HepG2 (cell line): ENCODE results near the gene PEAK3. TPM values are rescaled to one million over a fixed set of nuclear protein-coding genes. Genes with fewer than 3 reads are reported as not detected.

Experiments
- ATF1 ChIP-seq: IDR thresholded peaks from 2 replicates; pipeline ENCODE4 v1.6.1; 2016; ENCODE audit warnings: mild to moderate bottlenecking, control low read depth
- ELK4 ChIP-seq: sonication (generic); formaldehyde crosslinking; IDR thresholded peaks from 2 replicates; pipeline ENCODE4 v1.9.0; 2021; ENCODE audit warnings: missing genetic modification reagents, borderline replicate concordance
- GZF1 ChIP-seq: sonication (generic); formaldehyde crosslinking; IDR thresholded peaks from 2 replicates; pipeline ENCODE4 v1.5.1; 2020; ENCODE audit warnings: mild to moderate bottlenecking, missing genetic modification reagents
- HMGXB4 ChIP-seq, 2 experiments: sonication (generic) in 1 of 2; formaldehyde crosslinking in 1 of 2; IDR thresholded peaks; 2 replicates each; pipeline versions ENCODE4 v1.4.0 to v1.6.1; 2018 to 2020; ENCODE audit warnings: missing genetic modification reagents in 2 of 2, borderline replicate concordance in 1 of 2, low read depth in 1 of 2, mild to moderate bottlenecking in 1 of 2, missing biosample characterization in 1 of 2
- IKZF5 ChIP-seq: IDR thresholded peaks from 2 replicates; pipeline ENCODE4 v1.6.1; 2018; ENCODE audit warnings: missing genetic modification reagents, mild to moderate bottlenecking, missing compliant biosample characterization
- ISX ChIP-seq: sonication (generic); formaldehyde crosslinking; conservative IDR thresholded peaks from 2 replicates; pipeline ENCODE4 v1.5.0; 2020; ENCODE audit warnings: missing genetic modification reagents
- KDM2A ChIP-seq: sonication (generic); formaldehyde crosslinking; IDR thresholded peaks from 2 replicates; pipeline ENCODE4 v1.4.0; 2020; ENCODE audit warnings: low read depth, missing genetic modification reagents, borderline replicate concordance
- TGIF2 ChIP-seq: IDR thresholded peaks from 2 replicates; pipeline ENCODE4 v1.6.1; 2016; ENCODE audit warnings: control low read depth, missing compliant biosample characterization
- USF2 ChIP-seq, 2 experiments: sonication (generic) in 1 of 2; formaldehyde crosslinking in 1 of 2; IDR thresholded peaks; 2 replicates each; pipeline versions ENCODE4 v1.5.1 to v1.6.1; 2011 to 2020; ENCODE audit warnings: borderline replicate concordance in 1 of 2, low read depth in 1 of 2, low read length in 1 of 2, mild to moderate bottlenecking in 1 of 2, missing genetic modification reagents in 1 of 2, moderate library complexity in 1 of 2
- ZBTB2 ChIP-seq: sonication (generic); formaldehyde crosslinking; IDR thresholded peaks from 2 replicates; pipeline ENCODE4 v1.8.0; 2022; ENCODE audit warnings: low read depth, missing genetic modification reagents
- ZNF143 ChIP-seq: sonication (generic); formaldehyde crosslinking; IDR thresholded peaks from 2 replicates; pipeline ENCODE4 v1.4.0; 2020; ENCODE audit warnings: missing genetic modification reagents
- ZNF280D ChIP-seq: sonication (generic); formaldehyde crosslinking; IDR thresholded peaks from 2 replicates; pipeline ENCODE4 v1.5.1; 2020; ENCODE audit warnings: mild to moderate bottlenecking, missing genetic modification reagents
- polyA plus RNA-seq, 8 experiments: library from polyadenylated mRNA; depleted of rRNA in 3 of 8; stranded (reverse) in 7 of 8; unstranded in 1 of 8; fragments of >200 nt; fragmentation: Illumina TruSeq in 4 of 8; extraction: Trizol in 4 of 8; gene quantifications; 2 replicates each; pipeline versions ENCODE4 v1.2.1 to v1.2.3, GENCODE V29; 2011 to 2016; ENCODE audit warnings: low read depth in 4 of 8, missing spikeins in 1 of 8, mixed read lengths in 1 of 8; ENCODE audit not compliant: insufficient read depth in 1 of 8
- total RNA-seq, 5 experiments: library from RNA; depleted of rRNA; stranded (reverse); fragments of >200 nt; fragmentation: Illumina TruSeq; extraction: Trizol; gene quantifications; 2 replicates each; pipeline ENCODE4 v1.2.3, GENCODE V29; 2016; ENCODE audit warnings: low read depth in 1 of 5

Gene PEAK3
- total and polyA plus RNA-seq, 2 of the 13 experiments (the other 11 are each of a cell fraction or from before 2014, with no cell fraction given), result not detected

- TF ChIP-seq USF2 (IDR thresholded peaks at IDR 0.05; ENCODE audit: low read depth, low read length), result no peak
- TF ChIP-seq USF2 (CRISPR knock-in tag; IDR thresholded peaks at IDR 0.05; ENCODE audit: borderline replicate concordance), result no peak
- TF ChIP-seq GZF1, result 0 out of 2 replicates have a peak, but pooled peaks have one; percentile 38
- TF ChIP-seq HMGXB4 (CRISPR knock-in tag; IDR thresholded peaks at IDR 0.05; ENCODE audit: borderline replicate concordance in 1 of 2, low read depth in 1 of 2), result peak in 1 of 2 experiments; percentile 61; a peak in 1 of 4 replicates
- TF ChIP-seq ZBTB2 (CRISPR knock-in tag), result peak; percentile 22; the same call in 1 of the 2 replicates
- TF ChIP-seq ZNF143 (CRISPR knock-in tag), result peak; percentile 83
- TF ChIP-seq ATF1 (CRISPR knock-in tag), result no peak
- no peak for TF ChIP-seq ZNF280D (CRISPR knock-in tag)
- TF ChIP-seq KDM2A, result peak; percentile 81
- no peak for TF ChIP-seq ELK4 (CRISPR knock-in tag)
- TF ChIP-seq TGIF2 (CRISPR knock-in tag), result peak; percentile 52; the same call in 1 of the 2 replicates
- no peak for TF ChIP-seq ISX (CRISPR knock-in tag)
- peak; percentile 38; the same call in 1 of the 2 replicates for TF ChIP-seq IKZF5 (CRISPR knock-in tag)
These were observed 46.6 kb upstream of the PEAK3 start, which contains the start of the genes LSM7 and SPPL2B (continued) for GRCh38 chr19:2328401-2329148.
